Activated CD4-positive, alpha-beta T cell treated with anti-CD3 and anti-CD28 coated beads, Interleukin-2, Interleukin-6, amounts not matched to agents 100 ng/mL and 50 ng/mL, durations not matched to agents 16 hours and 8 hours (primary cell): Measurements from ENCODE around the gene TFB1M.

Source experiments
- DNase-seq: peaks from one replicate; pipeline ENCODE4 v3.0.0-alpha.2; 2020

TFB1M gene

GRCh38 chr6:155292711-155293110 is 21.6 kb downstream of the TFB1M start:
- DNase-seq: no peak

- no peak for DNase-seq
These were observed 23.0 kb downstream of the TFB1M start for GRCh38 chr6:155291291-155291690.

- DNase-seq: no peak
These were observed 23.8 kb downstream of the TFB1M start for GRCh38 chr6:155290491-155290890.

- no peak for DNase-seq
These were observed 26.5 kb downstream of the TFB1M start for GRCh38 chr6:155287762-155288161.

- peak; percentile 13 for DNase-seq
These were observed 29.5 kb downstream of the TFB1M start for GRCh38 chr6:155284775-155285174.

GRCh38 chr6:155278319-155279049 is 35.8 kb downstream of the TFB1M start:
- DNase-seq: no peak

- DNase-seq: no peak
These were observed 37.6 kb downstream of the TFB1M start for GRCh38 chr6:155276638-155277037.

GRCh38 chr6:155275808-155276480 is 38.3 kb downstream of the TFB1M start:
- no peak for DNase-seq

- DNase-seq: no peak
These were observed 39.8 kb downstream of the TFB1M start for GRCh38 chr6:155274533-155274932.

GRCh38 chr6:155274106-155274505 is 40.2 kb downstream of the TFB1M start:
- no peak for DNase-seq

- DNase-seq: no peak
These were observed 40.9 kb downstream of the TFB1M start for GRCh38 chr6:155273431-155273830.

GRCh38 chr6:155272353-155273232 is 41.7 kb downstream of the TFB1M start:
- DNase-seq: no peak

GRCh38 chr6:155271145-155271544 is 43.1 kb downstream of the TFB1M start:
- DNase-seq: no peak

- DNase-seq: no peak
These were observed 43.7 kb downstream of the TFB1M start for GRCh38 chr6:155270561-155271091.

- DNase-seq: no peak
These were observed 44.5 kb downstream of the TFB1M start for GRCh38 chr6:155269765-155270164.

GRCh38 chr6:155268088-155268867 is 46.0 kb downstream of the TFB1M start:
- peak; percentile 51 for DNase-seq

GRCh38 chr6:155267411-155267810 is 46.9 kb downstream of the TFB1M start:
- DNase-seq: no peak

GRCh38 chr6:155265843-155266535 is 48.3 kb downstream of the TFB1M start:
- DNase-seq: no peak

- DNase-seq: no peak
These were observed 49.5 kb downstream of the TFB1M start for GRCh38 chr6:155264693-155265320.

GRCh38 chr6:155263373-155264063 is 50.8 kb downstream of the TFB1M start, which contains the start of gene CLDN20:
TSS of gene CLDN20 (plus strand) at chr6:155264013. CDS start at chr6:155275720, 11,707 bp downstream.
- no peak for DNase-seq

GRCh38 chr6:155262655-155263054 is 51.6 kb downstream of the TFB1M start:
- DNase-seq: no peak
